GM18499 (cell line): ENCODE results near the gene NTRK2.
"Not testable (repeated sequence)": the region's sequence is repeated elsewhere in the genome, so short reads cannot be mapped to it uniquely, and the experiment has no call there.

ENCODE experiments used
- ATAC-seq: cut with Tn5 transposase; IDR thresholded peaks from one replicate; pipeline ENCODE4 v1.9.1; 2021; ENCODE audit warnings: moderate number of reproducible peaks; ENCODE audit not compliant: insufficient read depth, unreplicated experiment

NTRK2 gene

GRCh38 chr9:85040821-85041465 is 371.4 kb downstream of the NTRK2 start:
- no peak for ATAC-seq

DNA sequence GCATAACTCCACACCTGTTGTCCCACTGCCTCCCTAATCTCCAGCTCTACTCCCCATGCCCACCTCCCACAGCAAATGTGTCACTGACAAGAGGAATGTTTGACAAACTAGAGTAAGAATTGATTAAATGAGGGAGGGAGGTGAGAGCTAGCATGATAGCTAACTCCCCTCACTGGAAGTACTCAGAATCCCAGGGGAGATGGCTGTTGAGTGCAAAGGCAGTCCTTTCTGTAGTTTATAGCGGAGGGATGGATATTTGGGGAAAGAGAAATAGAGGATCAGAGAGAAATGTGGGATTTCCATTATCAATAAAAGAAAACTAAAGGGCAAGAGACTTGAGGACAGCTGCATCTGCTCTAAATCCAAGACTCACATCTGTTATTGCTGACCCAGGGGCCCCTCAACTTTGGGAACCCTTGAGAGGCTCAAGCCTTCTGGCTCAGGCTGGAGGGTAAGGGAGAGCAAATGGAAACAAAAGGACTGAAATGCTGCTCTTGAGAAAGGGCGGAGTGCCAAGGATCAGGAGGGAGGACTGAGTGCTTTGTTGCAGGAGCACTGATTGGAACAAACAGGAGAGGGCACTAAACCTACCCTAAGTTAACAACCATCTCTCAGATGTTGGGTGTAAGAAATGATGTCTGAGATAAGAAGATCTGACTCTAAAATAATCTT is 372.1 kb downstream of the NTRK2 start:
- no peak for ATAC-seq

DNA sequence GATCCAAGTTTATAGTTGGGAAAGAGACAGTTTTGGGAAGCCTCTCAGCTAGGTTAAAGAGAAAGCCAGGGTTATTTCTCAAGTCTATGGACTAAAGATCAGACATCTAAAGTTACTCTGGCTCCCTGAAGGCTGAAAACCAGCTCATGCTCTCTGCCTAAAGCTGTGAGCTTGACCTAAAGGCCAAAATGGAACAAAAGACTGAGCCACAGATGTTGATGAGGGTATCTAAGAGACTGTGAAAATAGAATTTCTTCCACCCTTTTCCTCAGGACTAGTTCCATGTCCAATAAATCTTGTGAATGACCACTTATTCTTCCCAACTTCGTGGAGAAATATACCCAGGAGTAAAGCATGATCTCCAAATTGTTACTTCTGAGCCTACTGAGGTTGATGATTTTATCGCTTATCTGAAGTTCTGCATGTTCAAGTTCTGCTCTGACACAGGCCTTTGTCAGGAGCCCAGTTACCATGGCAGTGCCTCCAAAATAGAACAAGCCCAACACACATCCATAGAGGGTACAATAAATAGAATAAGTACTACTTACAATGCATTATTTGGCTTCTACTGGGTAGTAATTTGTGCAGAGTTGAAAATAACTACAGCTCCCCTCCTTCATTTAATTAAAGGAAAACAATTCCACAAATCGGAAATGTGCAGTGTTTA is 373.6 kb downstream of the NTRK2 start:
- ATAC-seq, result no peak

- ATAC-seq, result no peak
Observed at GRCh38 chr9:85045271-85045670, 375.7 kb downstream of the NTRK2 start.

DNA sequence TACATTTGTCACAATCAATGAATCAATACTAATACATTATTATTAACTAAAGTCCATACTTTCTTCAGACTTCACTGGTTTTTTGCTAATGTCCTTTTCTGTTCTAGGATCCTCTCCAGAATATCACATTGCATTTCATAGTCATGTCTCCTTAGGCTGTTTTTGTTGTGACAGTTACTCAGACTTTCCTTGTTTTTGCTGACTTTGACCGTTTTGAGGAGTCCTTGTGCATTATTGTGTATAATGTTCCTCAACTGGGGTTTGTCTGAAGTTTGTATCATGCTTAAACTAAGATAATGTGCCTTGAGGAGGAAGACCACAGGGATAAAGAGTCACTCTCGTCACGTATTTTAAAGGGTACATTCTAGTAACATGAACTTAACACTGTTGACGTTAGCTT is 376.9 kb downstream of the NTRK2 start:
- no peak for ATAC-seq

DNA sequence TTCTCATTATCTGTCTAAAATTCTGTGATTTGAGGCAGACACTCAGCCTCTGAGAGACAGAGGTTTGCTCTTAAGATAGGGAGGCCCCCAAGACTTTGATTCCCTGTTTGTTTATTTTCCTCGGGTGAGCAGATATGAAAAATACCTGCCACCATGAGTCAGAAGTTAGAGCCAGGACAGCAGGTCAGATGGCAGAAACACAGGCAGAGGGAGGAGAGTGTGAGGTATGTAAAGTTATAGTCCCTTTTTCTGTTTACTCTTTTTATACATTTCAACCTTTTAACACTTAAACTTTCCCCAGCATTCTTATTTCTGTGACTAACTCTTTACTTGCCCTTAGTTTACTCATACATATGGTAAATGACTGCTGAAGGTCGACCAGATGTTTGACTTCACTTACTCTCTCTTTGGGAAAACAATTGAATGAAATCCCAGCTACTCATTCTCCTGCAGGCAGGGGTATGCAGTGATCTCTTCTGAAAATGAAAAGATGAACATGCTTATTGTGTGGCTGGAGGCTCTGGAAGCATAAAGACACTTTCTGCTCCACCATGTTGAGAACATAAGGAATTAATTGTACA is 383.8 kb downstream of the NTRK2 start:
- ATAC-seq, result no peak

DNA sequence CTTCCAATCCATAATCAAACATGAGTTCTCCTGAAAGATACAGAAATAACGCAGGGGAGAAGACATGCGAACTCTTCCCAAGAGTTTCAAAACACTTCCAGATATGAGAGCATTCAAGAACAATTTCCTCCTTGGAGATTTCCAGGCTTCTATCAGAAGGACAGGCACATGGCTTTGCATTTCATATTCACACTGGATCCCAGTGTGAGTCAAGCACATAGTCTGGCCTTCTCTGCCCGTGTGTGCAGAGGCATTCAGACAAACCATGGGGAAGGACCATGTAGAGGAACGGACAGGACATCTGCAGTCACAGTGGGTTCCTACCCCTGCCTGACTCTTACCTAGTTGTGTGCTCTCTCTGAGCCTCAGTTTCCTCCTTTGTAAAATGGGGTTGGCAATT is 384.5 kb downstream of the NTRK2 start:
- no peak for ATAC-seq

- ATAC-seq, result peak; percentile 20
Observed at GRCh38 chr9:85055506-85056202, 386.1 kb downstream of the NTRK2 start.

GRCh38 chr9:85056203-85056572 is 386.7 kb downstream of the NTRK2 start:
- peak; percentile 63 for ATAC-seq

- no peak for ATAC-seq
Observed at GRCh38 chr9:85061969-85062368, 392.4 kb downstream of the NTRK2 start.

DNA sequence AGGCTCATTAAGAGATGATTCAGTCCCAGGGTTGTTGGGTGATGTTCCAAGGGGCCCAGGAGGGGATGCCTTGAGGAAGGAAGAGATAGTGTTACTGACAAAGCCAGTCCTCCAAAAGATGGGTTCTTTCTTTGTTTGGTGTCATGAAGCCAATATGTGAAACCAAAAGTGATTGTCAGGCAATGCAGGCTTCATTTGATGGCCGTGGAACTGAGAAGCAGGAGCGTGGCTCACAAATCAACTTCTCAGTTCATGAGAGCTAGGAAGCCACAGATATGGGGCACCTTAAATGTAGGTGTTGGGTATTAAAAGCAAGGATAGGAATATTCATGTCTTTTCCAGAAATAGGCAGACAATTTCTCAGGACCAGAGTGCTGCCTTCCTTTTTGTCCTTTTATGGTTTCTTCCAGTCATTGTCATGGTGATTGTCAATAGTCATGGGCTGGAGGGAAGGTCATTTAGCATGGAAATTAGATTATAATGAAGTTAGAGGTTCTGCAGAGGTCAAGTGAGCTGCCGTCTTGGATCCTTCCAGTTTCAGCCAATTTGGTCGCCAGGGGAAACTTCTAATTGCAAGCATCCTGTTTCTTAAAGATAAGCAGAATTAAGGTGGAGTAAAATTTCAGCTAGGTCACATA is 393.0 kb downstream of the NTRK2 start:
- no peak for ATAC-seq

DNA sequence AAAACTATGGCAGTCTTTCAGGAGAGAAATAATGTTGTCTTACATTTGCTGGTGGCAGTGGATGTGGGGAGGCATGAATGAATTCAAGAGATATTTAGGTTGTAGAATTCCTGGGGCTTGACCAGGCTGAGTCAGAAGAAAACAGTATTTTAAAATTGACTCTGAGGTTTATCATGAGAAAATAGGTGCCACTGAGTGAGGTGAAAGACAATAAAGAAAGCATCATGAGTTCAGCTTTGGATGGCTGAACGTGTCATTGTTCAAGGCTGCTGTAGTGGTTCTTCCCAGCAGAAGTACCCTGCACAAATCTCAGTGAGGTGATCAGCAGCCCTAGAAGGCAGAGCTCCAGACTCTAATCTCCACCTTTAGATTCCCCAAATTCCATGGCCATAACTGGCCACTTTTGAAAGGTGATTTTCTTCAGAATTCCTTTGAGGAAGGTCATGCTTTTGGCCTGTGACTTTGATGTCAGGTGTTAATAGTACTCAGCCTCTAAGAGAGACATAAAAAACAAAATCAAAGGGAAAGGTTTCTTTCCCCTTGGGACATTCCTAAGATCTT is 395.4 kb downstream of the NTRK2 start:
- ATAC-seq, result no peak

GRCh38 chr9:85067792-85068191 is 398.3 kb downstream of the NTRK2 start:
- no peak for ATAC-seq

GRCh38 chr9:85069421-85069820 is 399.9 kb downstream of the NTRK2 start:
- not testable (repeated sequence) for ATAC-seq
